GM23338 (cell line): ENCODE results near the gene TTC28.

Experiments
- CREB1 ChIP-seq: fragments of 250-450 bp; sonication (Bioruptor Pico); IDR thresholded peaks from 2 replicates; pipeline ENCODE4 v1.5.0; 2020; ENCODE audit warnings: low read depth, mild to moderate bottlenecking, moderate library complexity
- CTCF ChIP-seq, 2 experiments: fragments of 200-600 bp in 1 of 2; sonication (generic) in 1 of 2; conservative IDR thresholded peaks; 2 replicates each; pipeline versions ENCODE4 v1.5.1 to v1.6.1; 2016 to 2017; ENCODE audit warnings: antibody characterized with exemption in 2 of 2, low read depth in 2 of 2, mild to moderate bottlenecking in 2 of 2, moderate library complexity in 1 of 2
- EZH2 ChIP-seq: fragments of 200-600 bp; sonication (generic); IDR thresholded peaks from one replicate; pipeline ENCODE4 v1.8.0; 2017; ENCODE audit warnings: antibody characterized with exemption, mild to moderate bottlenecking, low read depth; ENCODE audit not compliant: unreplicated experiment
- EZH2phosphoT487 ChIP-seq: fragments of 200-600 bp; sonication (generic); IDR thresholded peaks from one replicate; pipeline ENCODE4 v1.8.1; 2018; ENCODE audit warnings: antibody characterized with exemption; ENCODE audit not compliant: unreplicated experiment
- JUNB ChIP-seq: IDR thresholded peaks from one replicate; pipeline ENCODE4 v1.6.1; 2016; ENCODE audit warnings: antibody characterized with exemption; ENCODE audit not compliant: unreplicated experiment
- NANOG ChIP-seq: IDR thresholded peaks from 2 replicates; pipeline ENCODE4 v1.6.1; 2016; ENCODE audit warnings: antibody characterized with exemption, borderline replicate concordance
- POLR2AphosphoS5 ChIP-seq: IDR thresholded peaks from 2 replicates; pipeline ENCODE4 v1.6.1; 2016; ENCODE audit warnings: antibody characterized with exemption, low read depth
- STAT1 ChIP-seq: IDR thresholded peaks from one replicate; pipeline ENCODE4 v1.6.1; 2016; ENCODE audit warnings: antibody characterized with exemption; ENCODE audit not compliant: unreplicated experiment
- ZNF114 ChIP-seq: fragments of 250-450 bp; sonication (Bioruptor Pico); IDR thresholded peaks from 2 replicates; pipeline ENCODE4 v1.5.0; 2020; ENCODE audit warnings: mild to moderate bottlenecking, moderate library complexity
- ZNF331 ChIP-seq: fragments of 250-450 bp; sonication (Bioruptor Pico); IDR thresholded peaks from 2 replicates; pipeline ENCODE4 v1.5.0; 2020; ENCODE audit warnings: low read depth, mild to moderate bottlenecking, moderate library complexity
- TF ChIP-seq, protein P1 (sequence below): IDR thresholded peaks from one replicate; pipeline ENCODE4 v1.6.1; 2018; ENCODE audit warnings: antibody characterized with exemption; ENCODE audit not compliant: unreplicated experiment
- TF ChIP-seq, protein P2 (sequence below): IDR thresholded peaks from 2 replicates; pipeline ENCODE4 v1.6.1; 2016; ENCODE audit warnings: antibody characterized with exemption

GRCh38 chr22:28018461-28018927, 661.1 kb downstream of the TTC28 start:
- TF ChIP-seq CTCF (conservative IDR thresholded peaks at IDR 0.05; ENCODE audit: low read depth in 2 of 2) (no peak), ZNF331 (CRISPR knock-in tag) (no peak), EZH2phosphoT487 (no peak), EZH2 (no peak), POLR2AphosphoS5 (no peak), CREB1 (no peak), STAT1 (no peak), NANOG (no peak), JUNB (no peak), ZNF114 (CRISPR knock-in tag) (no peak)
- TF ChIP-seq, protein P1, sequence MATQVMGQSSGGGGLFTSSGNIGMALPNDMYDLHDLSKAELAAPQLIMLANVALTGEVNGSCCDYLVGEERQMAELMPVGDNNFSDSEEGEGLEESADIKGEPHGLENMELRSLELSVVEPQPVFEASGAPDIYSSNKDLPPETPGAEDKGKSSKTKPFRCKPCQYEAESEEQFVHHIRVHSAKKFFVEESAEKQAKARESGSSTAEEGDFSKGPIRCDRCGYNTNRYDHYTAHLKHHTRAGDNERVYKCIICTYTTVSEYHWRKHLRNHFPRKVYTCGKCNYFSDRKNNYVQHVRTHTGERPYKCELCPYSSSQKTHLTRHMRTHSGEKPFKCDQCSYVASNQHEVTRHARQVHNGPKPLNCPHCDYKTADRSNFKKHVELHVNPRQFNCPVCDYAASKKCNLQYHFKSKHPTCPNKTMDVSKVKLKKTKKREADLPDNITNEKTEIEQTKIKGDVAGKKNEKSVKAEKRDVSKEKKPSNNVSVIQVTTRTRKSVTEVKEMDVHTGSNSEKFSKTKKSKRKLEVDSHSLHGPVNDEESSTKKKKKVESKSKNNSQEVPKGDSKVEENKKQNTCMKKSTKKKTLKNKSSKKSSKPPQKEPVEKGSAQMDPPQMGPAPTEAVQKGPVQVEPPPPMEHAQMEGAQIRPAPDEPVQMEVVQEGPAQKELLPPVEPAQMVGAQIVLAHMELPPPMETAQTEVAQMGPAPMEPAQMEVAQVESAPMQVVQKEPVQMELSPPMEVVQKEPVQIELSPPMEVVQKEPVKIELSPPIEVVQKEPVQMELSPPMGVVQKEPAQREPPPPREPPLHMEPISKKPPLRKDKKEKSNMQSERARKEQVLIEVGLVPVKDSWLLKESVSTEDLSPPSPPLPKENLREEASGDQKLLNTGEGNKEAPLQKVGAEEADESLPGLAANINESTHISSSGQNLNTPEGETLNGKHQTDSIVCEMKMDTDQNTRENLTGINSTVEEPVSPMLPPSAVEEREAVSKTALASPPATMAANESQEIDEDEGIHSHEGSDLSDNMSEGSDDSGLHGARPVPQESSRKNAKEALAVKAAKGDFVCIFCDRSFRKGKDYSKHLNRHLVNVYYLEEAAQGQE = no peak
- TF ChIP-seq, protein P2, sequence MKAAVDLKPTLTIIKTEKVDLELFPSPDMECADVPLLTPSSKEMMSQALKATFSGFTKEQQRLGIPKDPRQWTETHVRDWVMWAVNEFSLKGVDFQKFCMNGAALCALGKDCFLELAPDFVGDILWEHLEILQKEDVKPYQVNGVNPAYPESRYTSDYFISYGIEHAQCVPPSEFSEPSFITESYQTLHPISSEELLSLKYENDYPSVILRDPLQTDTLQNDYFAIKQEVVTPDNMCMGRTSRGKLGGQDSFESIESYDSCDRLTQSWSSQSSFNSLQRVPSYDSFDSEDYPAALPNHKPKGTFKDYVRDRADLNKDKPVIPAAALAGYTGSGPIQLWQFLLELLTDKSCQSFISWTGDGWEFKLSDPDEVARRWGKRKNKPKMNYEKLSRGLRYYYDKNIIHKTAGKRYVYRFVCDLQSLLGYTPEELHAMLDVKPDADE = no peak
